BJ (cell line): Measurements from ENCODE around the gene IL17RA. TPM values are rescaled to one million over a fixed set of nuclear protein-coding genes. Genes with fewer than 3 reads are reported as not detected.

ENCODE experiments used
- CTCF ChIA-PET: fragments of 350-600 bp; formaldehyde crosslinking; extraction: SDS; loops from one replicate; lab custom pipeline; 2021; ENCODE audit warnings: antibody characterized with exemption, inconsistent platforms; lab: Yijun Ruan, JAX
- POLR2A ChIA-PET: fragments of 300-600 bp; sonication (Branson Sonifier 250); formaldehyde crosslinking; extraction: SDS; loops from one replicate; lab custom pipeline; 2021; ENCODE audit warnings: antibody characterized with exemption; lab: Charles Lee
- DNase-seq: peaks from one replicate; pipeline ENCODE4 v3.0.0-alpha.2; 2011; ENCODE audit warnings: low read depth
- H3K27me3 ChIP-seq: 2 replicates; pipeline ENCODE4 v1.6.0; 2011; ENCODE audit warnings: low read length; ENCODE audit not compliant: control insufficient read depth, insufficient read depth
- H3K36me3 ChIP-seq: 2 replicates; pipeline ENCODE4 v1.5.1; 2011; ENCODE audit warnings: low read length; ENCODE audit not compliant: control insufficient read depth, insufficient read depth
- H3K4me3 ChIP-seq: 2 replicates; pipeline ENCODE4 v1.5.1; 2011; ENCODE audit warnings: low read depth, mild to moderate bottlenecking, control low read depth, low read length
- CTCF ChIP-seq: IDR thresholded peaks from 2 replicates; pipeline ENCODE4 v1.5.1; 2011; ENCODE audit warnings: low read depth, mild to moderate bottlenecking, control low read depth, inconsistent platforms, low read length, moderate library complexity; ENCODE audit not compliant: insufficient read depth
- polyA plus RNA-seq: library from polyadenylated mRNA; depleted of rRNA; stranded (reverse); fragments of >200 nt; gene quantifications from 2 replicates; pipeline ENCODE4 v1.2.3, GENCODE V29; 2011

IL17RA gene
- polyA plus RNA-seq, 1 experiment = 27.0 TPM

- DNase-seq = no peak
- peaks cover 6% of the 10 kb centered on the region; the same call in 1 of the 2 replicates for H3K36me3 ChIP-seq
- CTCF ChIA-PET = interaction anchor here (1.4 kb wide), 1 partner anchor 59 kb away, joined by 3 read pairs; no protein-coding TSS in a partner anchor
- H3K4me3 ChIP-seq = no peak overlapping the region
- no peak for TF ChIP-seq CTCF
- POLR2A ChIA-PET = no interaction called here
- peaks cover 1% of the 10 kb centered on the region; the same call in 1 of the 2 replicates for H3K27me3 ChIP-seq
These were observed 27.8 kb downstream of the IL17RA start for GRCh38 chr22:17112491-17113042.

- Histone ChIP-seq H3K36me3 (peaks cover 4% of the 10 kb centered on the region; the same call in 1 of the 2 replicates), H3K4me3 (no peak overlapping the region), H3K27me3 (peaks cover 1% of the 10 kb centered on the region; the same call in 1 of the 2 replicates)
- ChIA-PET CTCF (interaction anchor here (1.3 to 1.4 kb wide), 2 partner anchors 19 to 58 kb away, joined by 3 read pairs; no protein-coding TSS in a partner anchor), POLR2A (no interaction called here)
- no peak for DNase-seq
- TF ChIP-seq CTCF = no peak
These were observed 28.8 kb downstream of the IL17RA start for GRCh38 chr22:17113600-17113999.

- ChIA-PET POLR2A (no interaction called here), CTCF (interaction anchor here (1.3 to 1.4 kb wide), 2 partner anchors 20 to 57 kb away, joined by 3 read pairs; no protein-coding TSS in a partner anchor)
- Histone ChIP-seq H3K4me3 (no peak overlapping the region), H3K27me3 (peaks cover 5% of the 10 kb centered on the region), H3K36me3 (0 out of 2 replicates have a peak, but pooled peaks cover 1% of the 10 kb centered on the region)
- no peak for DNase-seq
- TF ChIP-seq CTCF = no peak
These were observed 29.5 kb downstream of the IL17RA start for GRCh38 chr22:17114173-17114897.

GRCh38 chr22:17114898-17115235, 30.1 kb downstream of the IL17RA start:
- CTCF ChIA-PET = no interaction called here
- TF ChIP-seq CTCF = no peak
- POLR2A ChIA-PET = no interaction called here
- Histone ChIP-seq H3K4me3 (no peak overlapping the region), H3K27me3 (peaks cover 5% of the 10 kb centered on the region), H3K36me3 (0 out of 2 replicates have a peak, but pooled peaks cover 1% of the 10 kb centered on the region)
- DNase-seq = no peak

- Histone ChIP-seq H3K27me3 (peaks cover 5% of the 10 kb centered on the region), H3K36me3 (0 out of 2 replicates have a peak, but pooled peaks cover 1% of the 10 kb centered on the region), H3K4me3 (no peak overlapping the region)
- ChIA-PET POLR2A (no interaction called here), CTCF (interaction anchor here (0.9 to 1.9 kb wide), 2 partner anchors 41 to 56 kb away, joined by 5 to 8 read pairs; no protein-coding TSS in a partner anchor)
- no peak for TF ChIP-seq CTCF
- DNase-seq = no peak
These were observed 30.4 kb downstream of the IL17RA start for GRCh38 chr22:17115236-17115635.
